Activated B cell treated with CpG ODN at 0.5 μM for 24 hours (primary cell): ENCODE measurements around the gene PLBD2. TPM values are rescaled to one million over a fixed set of nuclear protein-coding genes. Genes with fewer than 3 reads are reported as not detected.

Experiments
- ATAC-seq: fragments of 200-7000 bp; cut with Tn5 transposase; one replicate; pipeline ENCODE4 v1.10.0; 2021; ENCODE audit warnings: low read depth, mild to moderate bottlenecking, moderate library complexity
- CTCF ChIA-PET: fragments of 350-600 bp; sonication (Branson Sonifier 250); formaldehyde crosslinking; loops from one replicate; lab custom pipeline; 2021; ENCODE audit warnings: antibody characterized with exemption; lab: Charles Lee
- POLR2A ChIA-PET: fragments of 350-600 bp; sonication (Branson Sonifier 250); formaldehyde crosslinking; loops from one replicate; lab custom pipeline; 2021; ENCODE audit warnings: antibody characterized with exemption; lab: Charles Lee
- DNase-seq: peaks from one replicate; pipeline ENCODE4 v3.0.0; 2022
- H3K27ac Mint-ChIP-seq: one replicate; pipeline ENCODE4 v1.8.0; 2020; ENCODE audit warnings: mixed read lengths
- H3K27me3 Mint-ChIP-seq: one replicate; pipeline ENCODE4 v1.8.0; 2021; ENCODE audit warnings: mixed read lengths
- H3K36me3 Mint-ChIP-seq: one replicate; pipeline ENCODE4 v1.8.0; 2021; ENCODE audit warnings: low read depth, mixed read lengths
- H3K4me1 Mint-ChIP-seq: one replicate; pipeline ENCODE4 v1.8.0; 2021; ENCODE audit warnings: mixed read lengths
- H3K4me3 Mint-ChIP-seq: one replicate; pipeline ENCODE4 v1.8.0; 2020; ENCODE audit warnings: mild to moderate bottlenecking, mixed read lengths
- H3K9me3 Mint-ChIP-seq: one replicate; pipeline ENCODE4 v1.8.0; 2020; ENCODE audit warnings: mixed read lengths
- intact Hi-C: fragments of 100-400 bp; cut with micrococcal nuclease; formaldehyde crosslinking; loops from one replicate; pipeline ENCODE4 v1.15.1; 2024
- total RNA-seq: library from RNA; stranded (reverse); gene quantifications from 2 replicates; pipeline ENCODE4 v1.2.3, GENCODE V29; 2022
- TF ChIP-seq, protein P1 (sequence below): fragments of 200-600 bp; IDR thresholded peaks from one replicate; pipeline ENCODE4 v1.8.0; 2022; ENCODE audit warnings: antibody characterized with exemption, mild to moderate bottlenecking

PLBD2 gene
- total RNA-seq, 1 donor from 2014 or later = 13.7 TPM

DNA sequence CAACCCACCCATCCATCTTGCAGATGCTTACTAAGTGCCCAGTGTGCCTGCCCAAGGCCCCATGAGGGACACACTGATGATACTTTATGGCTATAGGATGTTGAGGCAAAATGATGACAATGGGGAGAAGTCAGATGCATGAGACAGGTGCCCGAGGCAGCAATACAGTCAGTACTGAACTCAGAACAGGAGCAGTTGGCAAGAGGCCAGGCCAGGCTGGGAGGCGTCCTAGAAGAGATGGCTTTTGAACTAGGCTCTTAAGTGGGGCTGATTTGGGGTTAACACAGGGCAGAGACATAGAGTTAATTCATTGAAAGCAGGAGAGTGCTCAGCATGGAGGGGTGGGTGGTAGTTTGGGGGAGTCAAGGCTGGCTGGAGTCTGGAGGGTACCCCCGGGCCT, 15.6 kb downstream of the PLBD2 start:
- no peak for ATAC-seq
- peaks cover 39% of the 10 kb centered on the region for H3K36me3 Mint-ChIP-seq
- ChIA-PET POLR2A (no interaction called here), CTCF (no interaction called here)
- no peak overlapping the region for H3K27ac Mint-ChIP-seq
- peaks cover 8% of the 10 kb centered on the region for H3K4me1 Mint-ChIP-seq
- H3K4me3 Mint-ChIP-seq = no peak overlapping the region
- intact Hi-C loops = no loop called here
- TF ChIP-seq, protein P1, sequence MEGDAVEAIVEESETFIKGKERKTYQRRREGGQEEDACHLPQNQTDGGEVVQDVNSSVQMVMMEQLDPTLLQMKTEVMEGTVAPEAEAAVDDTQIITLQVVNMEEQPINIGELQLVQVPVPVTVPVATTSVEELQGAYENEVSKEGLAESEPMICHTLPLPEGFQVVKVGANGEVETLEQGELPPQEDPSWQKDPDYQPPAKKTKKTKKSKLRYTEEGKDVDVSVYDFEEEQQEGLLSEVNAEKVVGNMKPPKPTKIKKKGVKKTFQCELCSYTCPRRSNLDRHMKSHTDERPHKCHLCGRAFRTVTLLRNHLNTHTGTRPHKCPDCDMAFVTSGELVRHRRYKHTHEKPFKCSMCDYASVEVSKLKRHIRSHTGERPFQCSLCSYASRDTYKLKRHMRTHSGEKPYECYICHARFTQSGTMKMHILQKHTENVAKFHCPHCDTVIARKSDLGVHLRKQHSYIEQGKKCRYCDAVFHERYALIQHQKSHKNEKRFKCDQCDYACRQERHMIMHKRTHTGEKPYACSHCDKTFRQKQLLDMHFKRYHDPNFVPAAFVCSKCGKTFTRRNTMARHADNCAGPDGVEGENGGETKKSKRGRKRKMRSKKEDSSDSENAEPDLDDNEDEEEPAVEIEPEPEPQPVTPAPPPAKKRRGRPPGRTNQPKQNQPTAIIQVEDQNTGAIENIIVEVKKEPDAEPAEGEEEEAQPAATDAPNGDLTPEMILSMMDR = no peak
- DNase-seq = no peak
- H3K27me3 Mint-ChIP-seq = no peaks in the 10 kb centered on the region
- no peaks in the 10 kb centered on the region for H3K9me3 Mint-ChIP-seq

DNA sequence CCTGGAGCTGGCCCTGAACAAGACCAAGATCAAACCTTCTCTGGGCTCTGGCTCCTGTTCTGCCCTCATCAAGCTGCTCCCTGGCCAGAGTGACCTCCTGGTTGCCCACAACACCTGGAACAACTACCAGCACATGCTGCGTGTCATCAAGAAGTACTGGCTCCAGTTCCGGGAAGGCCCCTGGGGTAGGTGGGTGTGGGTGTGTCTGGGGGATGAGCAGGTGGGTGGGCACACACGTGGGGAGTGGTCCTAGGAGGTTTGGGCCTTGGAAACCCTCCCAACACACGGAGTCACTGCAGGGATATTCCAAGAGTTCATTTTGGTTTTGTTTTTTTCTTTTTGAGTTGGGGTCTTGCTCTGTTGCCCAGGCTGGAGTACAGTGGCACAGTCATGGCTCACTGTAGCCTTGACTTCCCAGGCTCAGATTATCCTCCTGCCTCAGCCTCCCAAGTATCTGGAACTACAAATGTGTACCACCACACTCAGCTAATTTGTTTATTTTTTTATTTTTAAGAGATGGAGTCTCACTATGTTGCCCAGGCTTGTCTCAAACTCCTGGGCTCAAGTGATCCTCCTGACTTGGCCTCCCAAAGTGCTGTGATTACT, 16.5 kb downstream of the PLBD2 start:
- Mint-ChIP-seq H3K4me1 (peaks cover 8% of the 10 kb centered on the region), H3K27me3 (no peaks in the 10 kb centered on the region), H3K9me3 (no peaks in the 10 kb centered on the region), H3K36me3 (peaks cover 37% of the 10 kb centered on the region), H3K27ac (no peak overlapping the region), H3K4me3 (no peak overlapping the region)
- DNase-seq = no peak
- no peak for ATAC-seq
- ChIA-PET CTCF (no interaction called here), POLR2A (no interaction called here)
- intact Hi-C loops = no loop called here
- TF ChIP-seq, protein P1 = no peak

DNA sequence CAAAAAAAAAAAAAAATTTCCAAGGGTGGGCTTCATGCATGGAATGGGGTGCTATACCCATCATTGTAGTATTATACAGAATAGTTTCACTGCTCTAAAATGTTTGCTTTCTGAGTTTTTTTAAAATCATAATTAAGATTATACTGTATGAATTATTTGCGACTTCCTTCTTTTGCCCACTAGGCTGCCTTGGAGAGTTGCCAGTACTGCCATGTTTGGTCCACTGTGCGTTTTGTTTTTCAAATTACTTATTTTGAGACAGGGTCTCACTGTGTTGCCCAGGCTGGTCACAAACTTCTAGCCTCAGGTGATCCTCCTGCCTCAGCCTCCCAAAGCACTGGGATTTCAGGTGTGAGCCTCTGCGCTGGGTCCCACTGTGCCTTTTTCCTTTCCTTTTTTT, 19.9 kb downstream of the PLBD2 start:
- H3K27me3 Mint-ChIP-seq = no peaks in the 10 kb centered on the region
- no peak overlapping the region for H3K27ac Mint-ChIP-seq
- intact Hi-C loops = no loop called here
- TF ChIP-seq, protein P1 = no peak
- H3K9me3 Mint-ChIP-seq = no peaks in the 10 kb centered on the region
- ATAC-seq (no peak), DNase-seq (no peak)
- POLR2A ChIA-PET = no interaction called here
- H3K36me3 Mint-ChIP-seq = peaks cover 30% of the 10 kb centered on the region
- H3K4me1 Mint-ChIP-seq = no peaks in the 10 kb centered on the region
- CTCF ChIA-PET = no interaction called here
- no peak overlapping the region for H3K4me3 Mint-ChIP-seq

DNA sequence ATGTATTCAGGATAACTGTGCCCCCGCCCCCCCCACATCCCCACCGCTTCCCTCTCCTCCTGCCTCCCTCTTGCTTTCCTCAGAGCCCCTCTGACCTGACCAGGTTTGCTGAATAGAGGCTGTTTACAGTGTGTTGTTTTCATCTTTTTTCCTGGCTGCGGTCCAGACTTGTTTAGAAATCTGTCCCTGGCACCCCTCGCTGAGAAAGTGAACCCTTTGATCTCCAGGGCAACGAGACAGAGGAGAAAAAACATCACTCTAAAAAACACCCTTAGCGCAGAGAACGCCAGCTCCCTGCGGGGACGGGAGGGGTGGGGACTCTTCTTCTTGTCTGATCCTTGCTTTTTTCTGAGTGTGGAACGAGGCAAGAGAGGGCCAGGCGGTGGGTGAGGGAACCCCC, 22.8 kb downstream of the PLBD2 start:
- TF ChIP-seq, protein P1 = no peak
- DNase-seq = no peak
- intact Hi-C loops = no loop called here
- Mint-ChIP-seq H3K9me3 (no peaks in the 10 kb centered on the region), H3K36me3 (peaks cover 27% of the 10 kb centered on the region), H3K4me1 (no peaks in the 10 kb centered on the region), H3K27me3 (no peaks in the 10 kb centered on the region), H3K4me3 (no peak overlapping the region), H3K27ac (no peak overlapping the region)
- ChIA-PET CTCF (no interaction called here), POLR2A (no interaction called here)
- ATAC-seq = no peak

DNA sequence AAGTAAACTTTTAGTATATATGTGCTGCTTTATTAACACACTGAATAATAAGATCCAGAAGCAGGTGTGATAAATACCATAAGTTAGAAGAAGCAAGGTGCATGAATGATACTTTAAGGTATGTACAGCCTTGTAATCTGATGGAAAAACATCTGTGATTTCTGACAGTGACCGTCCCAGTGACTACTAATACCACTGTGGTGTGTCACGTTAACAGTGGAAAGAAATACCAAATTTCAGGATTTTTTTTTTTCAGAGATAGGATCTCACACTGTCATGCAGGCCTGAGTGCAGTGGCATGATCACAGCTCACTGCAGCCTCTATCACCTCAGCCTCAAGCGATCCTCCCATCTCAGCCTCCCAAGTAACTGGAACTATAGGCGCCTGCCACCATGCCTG, 23.8 kb downstream of the PLBD2 start:
- POLR2A ChIA-PET = no interaction called here
- intact Hi-C loops = no loop called here
- no peak for DNase-seq

More for the DNA sequence above, 23.8 kb downstream of the PLBD2 start:
- ATAC-seq = no peak
- peaks cover 30% of the 10 kb centered on the region for H3K36me3 Mint-ChIP-seq
- no peaks in the 10 kb centered on the region for H3K9me3 Mint-ChIP-seq
- TF ChIP-seq, protein P1 = no peak
- H3K4me3 Mint-ChIP-seq = no peak overlapping the region
- no peak overlapping the region for H3K27ac Mint-ChIP-seq
- no peaks in the 10 kb centered on the region for H3K27me3 Mint-ChIP-seq
- CTCF ChIA-PET = no interaction called here
- H3K4me1 Mint-ChIP-seq = no peaks in the 10 kb centered on the region
